ENCODE results near the gene SLC22A23. TPM values are rescaled to one million over a fixed set of nuclear protein-coding genes. Genes with fewer than 3 reads are reported as not detected.

Gene SLC22A23
- polyA plus RNA-seq, 3 donors: 8.8 to 10.2 (median 9.4) TPM

GRCh38 chr6:3277851-3278416, 178.9 kb downstream of the SLC22A23 start:
- DNase-seq (ENCODE audit: low read depth in 3 of 3, low spot score in 2 of 3): no peak

GRCh38 chr6:3277251-3277650, 179.6 kb downstream of the SLC22A23 start:
- DNase-seq (ENCODE audit: low read depth in 3 of 3, low spot score in 2 of 3): no peak

GRCh38 chr6:3276174-3277167, 180.4 kb downstream of the SLC22A23 start:
- no peak for DNase-seq (ENCODE audit: low read depth in 3 of 3, low spot score in 2 of 3)

DNA sequence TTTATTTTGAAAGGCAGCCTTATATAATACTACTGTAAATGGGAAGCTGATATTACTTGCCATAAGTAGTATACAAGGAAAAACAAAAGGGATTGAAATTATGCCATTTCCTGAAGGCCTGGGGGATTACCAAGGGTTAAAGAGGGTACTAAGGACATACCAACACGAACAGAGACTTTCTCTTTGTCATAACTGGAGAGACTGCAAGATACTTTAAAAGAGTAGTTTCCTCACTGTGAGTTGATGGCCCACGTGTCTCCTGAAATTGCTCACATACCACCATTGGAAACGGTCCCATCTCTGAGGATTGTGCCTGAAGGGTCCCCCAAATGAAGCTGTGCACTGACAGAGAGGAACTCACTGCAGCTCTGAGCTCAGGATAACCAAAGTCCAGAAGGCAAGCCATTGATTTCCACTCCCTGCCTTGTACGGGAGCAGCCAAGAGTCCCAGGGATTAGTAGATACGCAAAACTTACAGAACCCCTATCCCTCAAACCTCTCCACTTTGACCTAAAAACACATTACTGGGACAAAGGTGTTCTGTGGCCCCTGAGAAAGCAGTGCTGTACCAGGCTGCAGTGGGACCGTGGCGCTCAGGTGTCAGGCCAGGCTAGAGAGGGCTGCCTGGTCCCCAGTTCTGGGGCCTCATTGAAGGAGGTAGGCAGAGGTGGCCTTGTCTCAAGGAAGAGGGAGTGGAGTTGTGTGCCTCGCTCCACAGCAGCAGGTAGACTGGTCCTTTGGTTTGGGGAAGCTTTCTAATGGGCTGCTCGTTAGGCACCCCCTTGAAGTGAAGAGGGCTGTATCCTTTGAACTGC, 182.9 kb downstream of the SLC22A23 start:
- no peak for DNase-seq (ENCODE audit: low read depth in 3 of 3, low spot score in 2 of 3)

DNA sequence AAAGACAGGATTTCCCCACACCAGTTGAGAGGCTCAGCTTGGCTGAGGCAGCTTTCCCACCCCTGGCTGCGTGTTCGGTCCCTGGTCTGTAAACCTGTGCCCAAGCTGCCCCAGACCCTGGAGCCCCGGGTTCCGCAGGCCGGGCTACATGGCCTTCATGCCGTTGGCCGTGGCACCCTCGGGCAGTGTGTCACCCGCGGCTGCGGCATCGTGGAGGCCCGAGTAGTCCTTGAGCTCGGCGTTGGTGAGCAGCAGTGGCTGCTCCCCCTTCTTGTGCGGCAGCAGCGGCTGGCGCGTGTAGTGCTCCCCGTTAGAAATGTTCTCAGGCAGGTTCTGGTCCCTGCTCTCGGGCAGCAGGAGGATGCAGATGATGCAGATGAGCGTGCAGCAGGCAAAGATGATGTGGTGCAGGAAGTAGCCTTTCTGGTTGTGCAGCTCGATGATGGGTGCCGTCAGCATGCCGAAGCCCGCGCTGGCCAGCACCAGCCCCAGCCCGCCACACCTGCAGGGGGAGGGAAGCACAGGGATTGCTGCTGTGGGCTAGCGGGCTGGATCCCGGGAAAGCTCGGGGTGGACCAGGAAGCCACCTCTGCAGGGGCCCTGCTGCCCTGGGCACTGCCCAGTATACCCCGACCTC, 183.8 kb downstream of the SLC22A23 start:
- DNase-seq (ENCODE audit: low read depth in 3 of 3, low spot score in 2 of 3): no peak

- no peak for DNase-seq (ENCODE audit: low read depth in 3 of 3, low spot score in 2 of 3)
Observed at GRCh38 chr6:3271756-3272155, 185.1 kb downstream of the SLC22A23 start.

- no peak for DNase-seq (ENCODE audit: low read depth in 3 of 3, low spot score in 2 of 3)
Observed at GRCh38 chr6:3270258-3270657, 186.6 kb downstream of the SLC22A23 start.

DNA sequence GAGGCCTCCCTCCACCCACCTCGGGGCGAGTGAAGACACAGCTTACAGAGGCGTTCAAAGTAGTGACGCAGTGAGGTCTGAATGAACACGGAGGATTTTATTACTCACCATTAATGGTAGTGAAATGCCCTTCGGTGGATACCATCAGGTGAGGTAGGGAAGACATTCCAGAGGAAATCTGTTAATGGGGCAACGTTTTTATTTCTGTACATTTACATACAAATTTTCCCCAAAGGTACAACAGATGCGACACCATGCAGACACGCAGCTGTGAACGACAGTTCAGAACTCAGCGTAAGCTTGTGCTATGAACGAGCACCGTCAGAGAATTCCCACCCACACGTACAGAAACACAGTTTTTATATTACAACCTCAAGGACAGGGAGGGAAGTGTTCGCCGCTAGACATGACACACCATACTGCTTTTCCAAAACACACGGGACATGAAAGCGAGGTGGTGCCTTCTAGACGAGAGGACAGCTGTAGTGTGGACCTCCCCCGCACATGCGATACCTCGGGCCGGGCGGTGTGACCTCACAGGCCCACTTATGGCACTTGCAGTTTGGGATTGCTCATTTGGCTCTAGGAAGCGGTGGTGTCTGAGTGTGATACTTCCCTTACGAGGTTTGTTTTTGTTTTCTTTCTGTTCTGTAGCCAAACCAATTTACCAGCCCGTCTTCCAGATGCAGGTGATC, 187.4 kb downstream of the SLC22A23 start:
- DNase-seq (ENCODE audit: low read depth in 3 of 3, low spot score in 2 of 3): no peak

DNA sequence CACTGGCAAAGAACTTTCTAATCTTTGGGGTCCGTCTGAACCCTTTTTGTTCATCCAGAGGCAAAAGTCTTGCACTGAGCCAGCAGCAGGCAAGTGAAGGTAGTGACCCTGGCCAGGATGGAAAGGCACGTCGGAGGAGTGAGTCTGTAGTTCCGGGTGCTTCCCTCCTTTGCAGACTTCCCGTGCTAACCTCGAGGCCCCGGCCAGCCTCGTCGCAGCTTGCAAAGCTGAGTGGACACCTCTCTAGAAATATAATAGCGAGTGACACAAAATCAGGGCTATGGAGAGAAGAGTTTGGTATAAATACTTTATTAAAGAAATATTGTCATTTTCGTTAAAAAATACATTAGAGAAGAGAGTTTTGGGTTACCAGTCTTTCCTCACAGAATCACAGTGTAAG, 188.2 kb downstream of the SLC22A23 start:
- DNase-seq (ENCODE audit: low read depth in 3 of 3, low spot score in 2 of 3): no peak

DNA sequence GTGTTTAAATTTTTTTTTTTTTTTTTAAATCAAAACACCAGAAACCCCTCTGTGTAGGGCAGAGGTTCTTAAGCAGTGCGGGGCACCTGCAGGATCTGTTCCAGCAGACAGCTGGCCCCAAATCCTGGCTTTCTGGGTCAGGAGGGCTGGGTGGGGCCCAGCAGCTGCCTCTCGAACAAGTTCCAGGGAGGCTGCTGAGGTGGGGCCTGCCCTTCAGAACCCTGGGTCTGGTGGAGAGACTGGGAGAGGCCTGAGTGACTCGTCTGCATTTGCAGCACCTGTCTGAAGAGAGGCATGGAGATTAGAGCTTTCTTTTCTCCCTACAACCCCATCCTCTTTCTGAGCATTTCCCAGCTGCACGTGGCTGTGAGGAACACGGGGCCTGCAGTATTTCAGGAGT, 189.7 kb downstream of the SLC22A23 start:
- no peak for DNase-seq (ENCODE audit: low read depth in 3 of 3, low spot score in 2 of 3)

DNA sequence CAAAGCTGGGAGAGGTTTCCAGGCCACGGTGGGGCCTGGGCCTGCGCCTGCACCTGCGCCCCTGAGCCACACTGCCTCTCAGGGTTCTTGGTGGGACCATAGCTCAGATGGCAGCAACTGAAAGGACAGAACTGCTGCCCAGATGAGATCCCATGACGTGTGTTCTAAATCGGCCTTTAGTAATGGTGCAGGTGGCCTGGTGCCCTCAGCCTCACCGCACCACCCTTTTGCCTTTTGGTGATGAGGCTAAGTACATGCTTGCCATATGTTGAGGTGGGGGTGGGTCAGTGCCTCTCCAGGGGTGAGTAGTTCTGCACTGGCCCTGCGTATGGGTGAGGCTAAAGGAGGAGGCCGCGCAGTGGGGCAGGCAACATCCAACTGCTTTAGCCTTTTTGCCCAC, 190.7 kb downstream of the SLC22A23 start:
- DNase-seq (ENCODE audit: low read depth in 3 of 3, low spot score in 2 of 3): no peak

DNA sequence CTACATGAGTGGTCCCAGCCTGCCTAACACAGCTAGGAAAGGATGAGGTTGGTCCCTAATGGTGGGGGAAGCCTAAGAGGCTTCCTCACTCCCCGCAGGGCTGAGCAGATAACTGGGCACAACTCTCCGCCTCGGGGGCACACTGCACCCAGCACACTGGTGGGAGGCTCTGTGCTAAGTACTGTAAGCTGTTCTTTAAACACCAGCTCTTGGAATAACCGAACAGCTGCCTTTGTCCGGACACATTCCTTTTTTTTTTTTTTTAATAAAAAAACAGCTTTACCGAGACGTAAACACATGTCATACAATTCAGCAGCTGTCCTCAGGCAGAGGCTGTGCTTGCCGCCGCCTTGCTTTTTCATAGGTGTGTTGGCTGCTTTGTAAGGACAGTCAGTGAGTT, 191.2 kb downstream of the SLC22A23 start:
- DNase-seq (ENCODE audit: low read depth in 3 of 3, low spot score in 2 of 3): no peak

DNA sequence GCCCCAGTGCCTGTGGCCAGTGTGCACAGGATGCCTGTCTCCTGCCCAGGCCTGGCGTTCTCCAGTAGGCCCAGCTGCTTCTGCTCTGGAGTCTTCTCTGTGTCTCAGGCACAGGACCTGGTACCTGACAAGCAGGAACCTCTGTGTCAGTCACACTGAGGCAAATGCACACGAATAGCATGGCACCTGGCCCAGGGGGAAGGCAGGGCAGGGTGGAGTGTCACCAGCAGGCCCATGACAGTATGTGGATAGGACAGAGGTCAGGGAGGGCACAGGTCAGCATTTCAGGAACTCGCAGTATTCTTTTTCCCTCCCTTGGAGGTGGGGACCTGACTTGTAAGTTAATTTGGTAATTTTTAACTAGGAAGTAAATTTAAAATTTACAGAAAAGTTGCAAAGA, 192.5 kb downstream of the SLC22A23 start:
- DNase-seq (ENCODE audit: low read depth in 3 of 3, low spot score in 2 of 3): no peak

DNA sequence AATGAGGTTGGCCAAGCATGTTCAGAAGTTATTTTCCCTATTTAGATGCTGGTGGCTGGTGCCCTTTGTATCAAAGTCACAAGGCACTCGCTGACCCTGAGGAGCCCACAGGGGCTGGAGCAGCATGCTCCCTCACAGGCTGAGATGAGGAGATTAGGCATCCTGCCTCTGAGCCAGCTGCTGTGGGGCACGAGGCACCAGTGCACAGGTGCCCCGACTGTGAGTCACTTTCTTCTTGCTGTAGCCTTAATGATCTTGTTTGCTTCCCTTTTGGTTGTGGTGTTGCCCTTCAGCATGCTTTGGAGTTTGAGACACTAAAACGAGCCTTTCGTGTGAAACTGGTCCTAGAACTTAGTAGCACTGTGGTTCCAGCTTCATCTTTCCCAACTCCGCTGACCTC, 193.8 kb downstream of the SLC22A23 start:
- DNase-seq (ENCODE audit: low read depth in 3 of 3, low spot score in 2 of 3): no peak

DNA sequence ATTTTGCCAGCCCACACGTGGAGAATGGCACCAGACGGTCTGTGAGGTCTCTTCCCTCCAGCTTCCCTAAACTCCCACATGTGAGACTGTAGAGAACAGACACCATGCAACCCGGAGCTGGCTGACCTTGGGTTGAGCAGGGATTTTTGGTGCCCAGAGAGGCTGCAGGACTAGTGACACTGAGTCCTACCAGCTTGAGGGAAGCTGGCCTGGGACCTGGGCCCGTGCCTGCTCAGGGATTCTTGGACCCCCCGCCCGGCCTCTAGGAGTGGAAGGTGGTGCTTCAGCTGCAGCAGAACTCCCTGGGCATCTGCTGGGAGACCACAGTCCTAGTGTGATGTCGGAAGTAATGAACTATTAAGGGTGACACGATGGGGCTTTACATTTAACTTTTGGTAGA, 194.9 kb downstream of the SLC22A23 start:
- no peak for DNase-seq (ENCODE audit: low read depth in 3 of 3, low spot score in 2 of 3)

DNA sequence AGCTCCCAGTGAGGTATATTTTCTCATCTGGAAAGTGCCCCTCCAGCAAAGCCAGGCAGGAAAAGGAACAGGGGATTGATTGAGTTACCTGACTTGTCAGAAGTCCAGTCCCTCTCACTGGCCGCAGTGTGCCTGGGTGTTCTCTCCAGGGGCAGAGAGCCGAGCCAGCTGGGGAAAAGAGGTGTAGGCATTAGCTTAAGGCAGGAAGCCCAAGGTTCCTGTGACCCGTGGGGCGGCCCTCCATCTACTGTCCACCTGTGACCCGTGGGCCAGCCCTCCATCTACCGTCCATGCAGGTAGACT, 195.4 kb downstream of the SLC22A23 start:
- DNase-seq (ENCODE audit: low read depth in 3 of 3, low spot score in 2 of 3): no peak

DNA sequence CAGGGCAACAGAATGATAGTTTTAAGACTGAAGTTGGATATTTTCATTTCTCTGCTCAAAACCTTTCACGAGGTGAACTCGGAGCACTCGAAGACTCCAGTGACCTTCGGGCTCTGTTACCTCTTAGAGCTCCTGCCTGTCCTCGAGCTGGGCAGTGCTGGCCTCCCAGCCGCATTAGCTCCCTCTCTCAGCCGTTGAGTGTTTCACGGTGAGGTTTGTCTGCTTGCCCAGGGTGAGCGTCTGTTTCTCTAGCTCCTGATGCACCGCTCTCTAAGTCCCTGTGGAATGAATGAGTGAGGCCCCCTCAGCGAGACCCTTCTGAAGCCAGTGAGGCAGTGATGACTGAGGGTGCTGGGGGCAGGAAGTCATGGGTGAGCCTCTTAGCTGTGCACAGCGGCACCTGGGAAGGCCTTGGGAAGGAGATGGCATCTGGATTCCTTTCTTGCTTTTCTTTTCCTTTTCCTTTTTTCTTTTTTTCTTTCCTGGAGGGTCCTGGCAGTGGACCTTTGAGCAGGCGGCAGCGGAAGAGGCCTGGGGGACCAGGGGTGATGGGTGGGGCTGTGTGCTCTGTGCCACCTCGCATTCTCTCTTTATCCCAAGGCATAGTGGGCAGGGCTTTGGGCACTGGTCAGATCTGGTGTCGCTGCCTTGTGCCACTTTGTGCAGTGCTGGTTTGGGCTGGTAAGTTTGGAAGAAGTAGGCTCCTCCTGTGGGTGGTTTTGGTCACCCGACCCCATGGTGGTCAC, 195.9 kb downstream of the SLC22A23 start:
- no peak for DNase-seq (ENCODE audit: low read depth in 3 of 3, low spot score in 2 of 3)

DNA sequence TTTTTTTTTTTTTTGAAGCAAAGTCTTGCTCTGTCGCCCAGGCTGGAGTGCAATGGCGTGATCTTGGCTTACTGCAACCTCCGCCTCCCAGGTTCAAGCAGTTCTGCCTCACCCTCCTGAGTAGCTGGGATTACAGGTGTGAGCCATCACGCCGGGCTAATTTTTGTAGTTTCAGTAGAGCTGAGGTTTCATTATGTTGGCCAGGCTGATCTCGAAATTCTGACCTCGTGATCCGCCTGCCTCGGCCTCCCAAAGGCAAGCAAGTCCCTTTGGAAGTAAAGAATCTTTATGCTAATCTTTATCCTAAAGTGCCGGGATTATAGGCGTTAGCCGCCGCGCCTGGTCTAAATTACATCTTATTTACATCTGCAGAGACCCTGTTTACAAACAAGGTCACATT, 196.6 kb downstream of the SLC22A23 start:
- DNase-seq (ENCODE audit: low read depth in 3 of 3, low spot score in 2 of 3): no peak

GRCh38 chr6:3259491-3259958, 197.3 kb downstream of the SLC22A23 start:
- no peak for DNase-seq (ENCODE audit: low read depth in 3 of 3, low spot score in 2 of 3)

Data from right renal cortex interstitium (tissue), 3 donors.